Left kidney (tissue), 2 donors: ENCODE data around the gene ELOVL6. TPM values are rescaled to one million over a fixed set of nuclear protein-coding genes. Genes with fewer than 3 reads are reported as not detected.

ENCODE experiments used
- DNase-seq: peaks from one replicate; pipeline ENCODE4 v3.0.0-alpha.2; 2013
- polyA plus RNA-seq: library from polyadenylated mRNA; unstranded; fragments of 120-200 nt; gene quantifications from one replicate; pipeline ENCODE4 v1.2.1, GENCODE V29; 2013; ENCODE audit not compliant: insufficient read length

ELOVL6 gene
- polyA plus RNA-seq, 1 donor: 38.2 TPM

- DNase-seq: no peak
Observed at GRCh38 chr4:110032603-110033002, 165.8 kb downstream of the ELOVL6 start.

- no peak for DNase-seq
Observed at GRCh38 chr4:110025718-110026117, 172.7 kb downstream of the ELOVL6 start.

GRCh38 chr4:110025056-110025455, 173.4 kb downstream of the ELOVL6 start:
- no peak for DNase-seq

GRCh38 chr4:110022457-110022856, 176.0 kb downstream of the ELOVL6 start:
- DNase-seq: no peak

GRCh38 chr4:110020646-110021443, 177.6 kb downstream of the ELOVL6 start:
- DNase-seq: no peak

- DNase-seq: no peak
Observed at GRCh38 chr4:110020139-110020538, 178.3 kb downstream of the ELOVL6 start.

GRCh38 chr4:110019153-110019552, 179.3 kb downstream of the ELOVL6 start:
- no peak for DNase-seq

GRCh38 chr4:110014233-110014632, 184.2 kb downstream of the ELOVL6 start:
- DNase-seq: no peak

GRCh38 chr4:110012917-110013316, 185.5 kb downstream of the ELOVL6 start:
- no peak for DNase-seq

GRCh38 chr4:110010797-110011196, 187.6 kb downstream of the ELOVL6 start:
- no peak for DNase-seq

GRCh38 chr4:110009550-110009949, 188.9 kb downstream of the ELOVL6 start:
- peak; percentile 66 for DNase-seq

- DNase-seq: no peak
Observed at GRCh38 chr4:110008540-110008939, 189.9 kb downstream of the ELOVL6 start.

- DNase-seq: no peak
Observed at GRCh38 chr4:110007217-110007616, 191.2 kb downstream of the ELOVL6 start.

- DNase-seq: peak; percentile 81
Observed at GRCh38 chr4:110005461-110006056, 192.9 kb downstream of the ELOVL6 start.

- no peak for DNase-seq
Observed at GRCh38 chr4:110004556-110004955, 193.9 kb downstream of the ELOVL6 start.

- DNase-seq: no peak
Observed at GRCh38 chr4:110003401-110004187, 194.8 kb downstream of the ELOVL6 start.

- no peak for DNase-seq
Observed at GRCh38 chr4:110002326-110002725, 196.1 kb downstream of the ELOVL6 start.

- no peak for DNase-seq
Observed at GRCh38 chr4:109999585-109999912, 198.9 kb downstream of the ELOVL6 start.

- DNase-seq: peak; percentile 79
Observed at GRCh38 chr4:109998867-109999584, 199.4 kb downstream of the ELOVL6 start.

GRCh38 chr4:109996526-109996925, 201.9 kb downstream of the ELOVL6 start:
- no peak for DNase-seq
